GM18511 (cell line): ENCODE results near the gene AUTS2.
"Not testable (repeated sequence)": the region's sequence is repeated elsewhere in the genome, so short reads cannot be mapped to it uniquely, and the experiment has no call there.

Source experiments
- ATAC-seq: cut with Tn5 transposase; IDR thresholded peaks from one replicate; pipeline ENCODE4 v1.9.1; 2021; ENCODE audit warnings: mild to moderate bottlenecking, moderate library complexity; ENCODE audit not compliant: unreplicated experiment

Gene AUTS2

GRCh38 chr7:69780379-69780778 lies 182.1 kb downstream of the AUTS2 start:
- no peak for ATAC-seq

- no peak for ATAC-seq
Observed at GRCh38 chr7:69781412-69781846, 183.2 kb downstream of the AUTS2 start.

- ATAC-seq, result no peak
Observed at GRCh38 chr7:69782917-69783684, 184.8 kb downstream of the AUTS2 start.

GRCh38 chr7:69786130-69786529 lies 187.9 kb downstream of the AUTS2 start:
- ATAC-seq, result not testable (repeated sequence)

- ATAC-seq, result no peak
Observed at GRCh38 chr7:69786730-69787395, 188.6 kb downstream of the AUTS2 start.

- ATAC-seq, result no peak
Observed at GRCh38 chr7:69787736-69788431, 189.6 kb downstream of the AUTS2 start.

GRCh38 chr7:69789563-69789962 lies 191.3 kb downstream of the AUTS2 start:
- ATAC-seq, result no peak

GRCh38 chr7:69790977-69791724 lies 192.9 kb downstream of the AUTS2 start:
- no peak for ATAC-seq

GRCh38 chr7:69791739-69792138 lies 193.5 kb downstream of the AUTS2 start:
- no peak for ATAC-seq

GRCh38 chr7:69795932-69796331 lies 197.7 kb downstream of the AUTS2 start:
- ATAC-seq, result no peak

- no peak for ATAC-seq
Observed at GRCh38 chr7:69796416-69796815, 198.1 kb downstream of the AUTS2 start.

GRCh38 chr7:69799048-69799697 lies 200.9 kb downstream of the AUTS2 start:
- no peak for ATAC-seq

- ATAC-seq, result no peak
Observed at GRCh38 chr7:69799990-69800389, 201.7 kb downstream of the AUTS2 start.

GRCh38 chr7:69800495-69800894 lies 202.2 kb downstream of the AUTS2 start:
- no peak for ATAC-seq

GRCh38 chr7:69801729-69802682 lies 203.7 kb downstream of the AUTS2 start:
- no peak for ATAC-seq

GRCh38 chr7:69803699-69804516 lies 205.6 kb downstream of the AUTS2 start:
- peak; percentile 85 for ATAC-seq

- ATAC-seq, result no peak
Observed at GRCh38 chr7:69804962-69805361, 206.7 kb downstream of the AUTS2 start.

GRCh38 chr7:69808391-69808790 lies 210.1 kb downstream of the AUTS2 start:
- no peak for ATAC-seq
